GM19328 (cell line): ENCODE results near the gene TREX2.

ENCODE experiments used
- ATAC-seq: cut with Tn5 transposase; IDR thresholded peaks from one replicate; pipeline ENCODE4 v1.9.1; 2021; ENCODE audit warnings: mild to moderate bottlenecking, moderate library complexity; ENCODE audit not compliant: unreplicated experiment

The TREX2 gene

DNA sequence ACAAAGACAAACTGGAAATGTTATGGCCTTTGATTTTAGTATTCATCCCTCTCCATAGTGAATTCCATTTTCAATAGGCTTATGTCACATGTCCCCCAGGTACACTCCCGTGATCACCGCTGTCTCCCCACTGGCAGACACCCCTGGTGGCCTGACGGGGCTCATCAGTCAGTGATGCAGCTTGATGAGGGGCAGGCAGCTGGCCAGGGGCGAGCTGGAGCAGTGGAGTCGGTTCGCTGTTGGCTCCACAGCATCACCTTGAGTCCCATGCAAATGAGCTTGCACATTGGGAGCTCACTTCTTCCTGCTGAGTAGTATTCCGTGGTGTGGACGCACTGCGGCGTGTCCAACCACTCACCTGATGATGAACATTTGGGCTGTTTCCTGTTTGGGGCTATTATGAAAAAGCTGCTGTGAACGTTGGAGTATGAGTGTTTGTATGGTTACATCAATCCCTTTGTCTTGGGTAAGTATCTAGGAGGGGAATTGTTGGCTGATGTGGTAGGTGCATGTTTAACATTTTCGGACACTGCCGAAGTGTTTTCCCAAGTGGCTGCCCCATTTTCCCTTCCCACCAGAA, 5.2 kb downstream of the TREX2 start:
- ATAC-seq, result no peak

DNA sequence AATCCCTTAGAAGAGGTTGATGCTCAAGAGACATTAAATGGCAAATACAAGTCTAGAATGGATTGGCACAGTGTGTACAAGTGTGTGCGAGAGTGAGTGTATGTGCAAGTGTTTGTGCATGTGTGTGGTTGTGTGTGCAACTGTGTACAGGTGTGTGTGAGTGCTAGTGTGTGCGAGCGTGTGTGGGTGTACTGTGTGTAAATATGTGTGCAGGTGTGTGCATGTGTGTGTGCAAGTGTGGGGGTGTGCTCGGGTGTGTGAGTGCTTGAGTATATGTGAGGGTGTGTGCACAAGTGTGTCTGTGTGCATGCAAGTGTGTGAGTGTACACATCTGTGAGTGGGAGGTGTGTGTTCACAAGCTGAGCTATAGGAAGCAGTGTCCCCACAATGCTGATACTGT, 5.9 kb downstream of the TREX2 start:
- no peak for ATAC-seq

DNA sequence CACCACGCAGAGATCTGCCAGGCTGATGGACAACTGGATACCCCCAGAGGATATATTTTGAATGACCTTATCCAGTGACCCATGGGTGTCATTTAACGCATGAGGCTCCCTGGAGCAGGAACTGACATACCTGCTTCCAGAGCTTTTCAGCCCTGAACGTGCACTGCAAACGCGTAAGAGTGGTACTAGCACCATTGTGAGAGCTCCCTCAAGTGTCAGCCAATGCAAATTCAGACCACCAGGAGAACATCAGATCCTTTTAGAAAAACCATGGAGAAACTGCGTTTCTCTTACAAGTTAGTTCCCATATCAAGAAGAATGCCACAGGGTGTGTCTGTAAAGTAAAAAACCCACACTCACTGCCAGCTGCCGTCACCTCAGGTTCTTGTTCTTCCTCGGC, 7.3 kb downstream of the TREX2 start:
- ATAC-seq, result no peak

DNA sequence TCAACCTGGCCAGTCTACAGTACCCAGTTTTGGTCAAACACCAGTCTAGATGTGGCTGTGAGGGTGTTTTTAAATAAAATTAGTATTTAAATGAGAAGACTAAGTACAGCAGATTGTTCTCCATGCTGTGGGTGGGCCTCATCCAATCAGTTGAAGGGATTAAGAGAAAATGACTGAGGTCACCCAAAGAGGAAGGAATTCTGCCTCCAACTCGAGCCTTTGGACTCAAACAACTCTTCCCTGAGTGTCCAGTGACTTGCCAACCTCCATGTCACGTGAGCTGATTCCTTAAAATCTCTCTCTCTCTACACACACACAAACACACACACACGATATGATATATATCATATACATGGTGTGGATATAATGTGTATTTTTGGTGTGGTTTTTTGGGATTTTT, 10.0 kb downstream of the TREX2 start:
- no peak for ATAC-seq

DNA sequence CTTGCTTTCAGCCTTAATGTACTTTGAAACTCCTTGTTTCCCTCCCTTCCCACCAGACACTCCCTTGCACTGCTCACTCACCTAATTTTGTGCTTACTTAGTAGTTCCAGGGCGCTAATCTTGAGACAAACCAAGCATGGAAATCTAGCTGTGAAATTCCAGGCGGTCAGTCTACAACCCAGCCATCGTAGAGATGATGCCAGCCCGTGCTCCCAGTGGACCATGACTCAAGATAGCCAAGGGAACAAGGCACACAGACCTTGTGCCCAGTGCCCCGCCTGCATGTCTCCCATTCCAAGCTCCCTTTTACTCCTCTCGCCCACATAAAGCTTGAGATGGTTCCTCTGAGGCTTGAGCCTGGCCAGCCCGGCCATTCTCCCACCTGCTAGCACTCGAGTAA, 11.1 kb downstream of the TREX2 start:
- no peak for ATAC-seq

DNA sequence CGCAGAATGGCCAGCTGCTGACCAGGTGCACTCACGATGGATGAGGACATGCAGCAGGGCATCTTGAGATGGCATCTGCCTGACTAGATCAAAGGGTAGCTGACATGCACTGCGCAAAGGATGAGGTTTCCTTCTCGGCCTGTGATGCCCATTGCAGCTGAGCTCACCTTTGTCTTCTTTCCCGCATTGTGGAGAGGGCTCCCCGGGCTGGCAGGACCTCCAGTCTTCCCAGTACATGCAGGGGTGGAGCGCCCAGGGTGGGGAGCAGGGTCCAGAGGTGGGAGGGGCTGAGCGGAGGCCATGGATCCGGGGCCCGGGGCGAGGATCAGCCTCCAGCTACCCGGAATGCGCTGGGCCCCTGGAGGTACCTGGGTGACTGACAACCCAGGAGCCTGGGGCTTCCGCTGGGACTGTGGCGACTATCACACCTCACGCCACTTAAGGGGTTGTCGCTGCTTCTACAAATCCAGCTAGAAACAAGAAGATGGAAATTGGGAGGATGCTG, 12.0 kb downstream of the TREX2 start:
- ATAC-seq, result no peak

DNA sequence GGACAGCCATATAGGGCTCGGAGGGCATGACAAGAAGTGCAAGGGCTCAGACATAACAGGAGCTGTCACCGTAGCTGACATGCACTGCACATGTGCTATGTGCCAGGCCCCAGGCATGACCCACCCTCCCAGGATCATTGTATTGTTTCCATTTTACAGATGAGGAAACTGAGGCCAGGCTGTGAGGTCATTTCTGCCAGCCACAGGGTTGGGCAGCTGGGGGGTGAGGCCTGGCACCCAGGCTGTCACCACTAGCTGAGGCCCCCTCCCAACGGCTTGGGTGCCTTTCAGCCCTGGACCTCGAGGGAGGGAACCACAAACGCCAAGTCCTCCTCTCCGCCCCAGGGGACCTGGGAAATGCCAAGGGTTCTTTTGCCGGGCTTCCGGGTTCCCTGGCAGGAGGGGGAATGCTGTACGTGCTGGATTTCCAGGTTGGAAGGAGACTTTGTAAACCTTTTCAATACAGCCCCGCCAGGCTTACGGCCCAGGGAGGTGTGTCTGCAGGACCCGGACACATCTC, 12.6 kb downstream of the TREX2 start:
- no peak for ATAC-seq

DNA sequence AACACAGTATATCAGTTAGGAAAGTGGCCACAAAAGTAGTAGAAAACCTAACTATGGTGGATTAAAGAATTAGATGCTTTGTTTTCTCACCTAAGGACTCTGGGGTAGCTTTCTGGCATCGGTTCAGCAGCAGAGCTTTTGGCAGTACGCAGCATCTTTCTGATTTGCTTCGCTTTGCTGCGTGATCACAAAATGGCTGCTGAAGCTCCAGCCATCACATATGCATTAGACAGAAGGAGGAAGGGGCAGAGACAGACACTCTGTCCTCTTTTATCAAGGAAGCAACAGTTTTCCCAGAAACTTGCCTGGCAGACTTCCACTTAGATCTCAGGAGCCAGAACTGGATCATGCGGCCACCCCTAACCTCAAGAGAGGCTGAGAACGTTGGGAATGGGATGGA, 15.1 kb downstream of the TREX2 start:
- no peak for ATAC-seq

DNA sequence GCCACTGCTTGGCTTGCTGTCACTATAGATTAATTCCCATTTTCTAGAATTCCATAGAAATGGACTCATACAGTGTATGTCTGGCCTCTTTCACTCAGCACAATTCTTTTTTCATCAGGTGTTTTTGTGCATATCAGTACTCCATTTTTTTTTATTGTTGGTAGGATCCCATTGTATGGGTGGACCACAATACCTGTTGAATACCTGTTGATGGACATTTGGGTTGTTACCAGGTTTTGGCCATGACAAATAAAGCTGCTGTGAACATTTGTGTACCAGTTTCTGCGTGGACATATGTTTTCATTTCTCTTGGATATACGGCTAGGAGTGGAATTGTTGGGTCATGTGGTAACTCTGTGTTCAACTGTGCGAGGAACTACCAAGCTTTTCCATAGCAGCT, 19.7 kb downstream of the TREX2 start:
- ATAC-seq, result no peak

DNA sequence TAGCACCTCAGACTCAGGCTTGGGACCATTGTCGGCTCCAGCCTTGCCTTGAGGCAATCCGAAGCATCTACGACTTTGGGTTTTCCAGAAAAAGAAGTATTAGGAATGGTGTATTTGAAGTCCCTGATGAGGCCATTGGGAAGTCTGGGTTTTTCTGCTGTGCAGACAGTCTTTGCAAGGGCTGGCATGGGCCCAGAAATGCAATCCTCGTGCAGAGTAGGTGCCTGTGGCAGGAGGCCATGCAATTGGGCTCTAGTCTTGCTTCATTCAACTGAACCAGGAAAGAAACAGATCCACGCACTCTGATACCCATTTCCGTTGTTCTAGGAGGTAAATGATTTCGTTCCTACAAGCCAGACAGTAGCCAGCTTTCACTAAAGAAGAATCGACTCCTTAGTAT, 22.2 kb downstream of the TREX2 start:
- ATAC-seq, result no peak

DNA sequence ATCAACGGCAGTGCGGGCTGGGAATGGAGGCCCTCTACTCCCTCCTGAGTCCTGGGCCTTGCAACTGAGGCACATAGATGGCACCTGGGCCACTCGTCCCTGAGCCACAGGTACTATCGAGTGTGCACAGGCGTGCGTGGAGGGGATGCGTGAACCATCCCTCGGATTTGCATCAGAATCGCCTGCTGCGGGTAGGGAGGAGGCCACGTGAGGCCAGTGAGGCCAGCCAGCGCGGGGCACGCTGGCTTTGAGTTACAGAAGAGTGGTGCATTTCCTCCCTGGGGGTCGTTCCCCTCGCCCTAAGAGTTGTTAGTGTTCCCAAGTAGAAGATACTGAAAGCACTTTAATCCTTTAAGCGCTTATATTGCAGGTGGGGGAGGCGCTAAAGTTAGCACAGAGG, 24.0 kb downstream of the TREX2 start:
- no peak for ATAC-seq

DNA sequence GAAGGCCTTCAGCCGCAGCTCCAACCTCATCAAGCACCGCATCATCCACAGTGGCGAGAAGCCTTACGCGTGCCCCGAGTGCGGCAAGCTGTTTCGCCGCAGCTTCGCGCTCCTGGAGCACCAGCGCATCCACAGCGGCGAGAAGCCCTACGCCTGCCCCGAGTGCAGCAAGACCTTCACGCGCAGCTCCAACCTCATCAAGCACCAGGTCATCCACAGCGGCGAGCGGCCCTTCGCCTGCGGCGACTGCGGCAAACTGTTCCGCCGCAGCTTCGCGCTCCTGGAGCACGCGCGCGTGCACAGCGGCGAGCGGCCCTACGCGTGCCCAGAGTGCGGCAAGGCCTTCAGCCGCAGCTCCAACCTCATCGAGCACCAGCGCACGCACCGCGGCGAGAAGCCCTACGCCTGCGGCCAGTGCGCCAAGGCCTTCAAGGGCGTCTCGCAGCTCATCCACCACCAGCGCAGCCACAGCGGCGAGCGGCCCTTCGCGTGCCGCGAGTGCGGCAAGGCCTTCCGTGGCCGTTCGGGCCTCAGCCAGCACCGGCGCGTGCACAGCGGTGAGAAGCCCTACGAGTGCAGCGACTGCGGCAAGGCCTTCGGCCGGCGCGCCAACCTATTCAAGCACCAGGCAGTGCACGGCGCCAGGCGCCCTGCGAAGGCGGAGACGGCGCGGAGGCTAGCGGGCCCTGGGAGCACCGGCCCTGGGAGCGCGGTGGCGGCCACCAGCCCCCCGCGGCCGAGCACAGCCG, 24.8 kb downstream of the TREX2 start:
- no peak for ATAC-seq

DNA sequence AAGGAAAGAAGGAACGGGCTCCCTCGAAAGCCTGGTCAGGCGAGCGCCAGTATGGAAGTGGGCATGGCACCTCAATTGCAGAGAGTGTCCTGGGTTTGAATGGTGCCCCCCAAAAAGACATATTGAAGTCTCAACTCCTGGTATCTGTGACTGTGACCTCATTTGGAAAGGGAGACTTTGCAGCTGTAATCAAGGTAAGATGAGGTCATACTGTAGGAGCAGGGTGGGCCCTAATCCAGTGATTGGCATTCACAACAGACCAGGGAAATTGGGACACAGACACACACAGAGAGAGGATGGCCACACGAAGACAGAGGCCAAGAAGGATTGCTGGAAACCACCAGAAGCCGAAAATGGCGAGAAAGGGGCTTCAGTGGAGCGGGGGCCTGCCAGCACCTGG, 28.2 kb downstream of the TREX2 start:
- no peak for ATAC-seq

DNA sequence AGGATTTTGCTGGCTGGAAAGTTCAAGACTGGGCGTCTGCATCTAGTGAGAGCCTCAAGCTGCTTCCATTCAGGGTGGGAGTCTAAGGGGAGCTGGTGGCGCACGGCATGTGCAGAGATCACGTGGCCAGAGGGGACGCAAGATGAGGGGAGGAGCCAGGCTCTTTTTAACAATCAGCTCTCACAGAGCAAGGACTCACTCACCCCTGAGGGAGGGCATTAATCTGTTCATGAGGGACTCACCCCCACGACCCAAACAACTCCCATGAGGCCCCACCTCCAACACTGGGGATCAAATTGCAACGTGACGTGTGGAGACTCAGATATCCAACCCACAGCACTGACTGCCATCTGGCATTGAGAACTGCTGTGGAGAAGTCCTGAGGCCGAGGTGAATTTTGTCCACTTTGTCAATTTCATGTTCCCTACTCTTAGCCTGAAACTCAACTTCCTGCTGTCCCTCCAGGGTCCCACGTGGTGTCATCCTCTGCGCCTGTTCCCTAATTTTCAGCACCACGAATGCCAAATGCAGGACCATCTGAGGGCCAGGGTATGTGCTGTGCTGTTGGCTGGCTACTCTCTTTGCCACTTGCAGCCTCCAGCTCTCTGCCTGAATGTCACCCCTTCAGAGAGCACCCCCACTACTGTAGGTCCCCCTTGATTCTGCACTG, 28.9 kb downstream of the TREX2 start:
- no peak for ATAC-seq

DNA sequence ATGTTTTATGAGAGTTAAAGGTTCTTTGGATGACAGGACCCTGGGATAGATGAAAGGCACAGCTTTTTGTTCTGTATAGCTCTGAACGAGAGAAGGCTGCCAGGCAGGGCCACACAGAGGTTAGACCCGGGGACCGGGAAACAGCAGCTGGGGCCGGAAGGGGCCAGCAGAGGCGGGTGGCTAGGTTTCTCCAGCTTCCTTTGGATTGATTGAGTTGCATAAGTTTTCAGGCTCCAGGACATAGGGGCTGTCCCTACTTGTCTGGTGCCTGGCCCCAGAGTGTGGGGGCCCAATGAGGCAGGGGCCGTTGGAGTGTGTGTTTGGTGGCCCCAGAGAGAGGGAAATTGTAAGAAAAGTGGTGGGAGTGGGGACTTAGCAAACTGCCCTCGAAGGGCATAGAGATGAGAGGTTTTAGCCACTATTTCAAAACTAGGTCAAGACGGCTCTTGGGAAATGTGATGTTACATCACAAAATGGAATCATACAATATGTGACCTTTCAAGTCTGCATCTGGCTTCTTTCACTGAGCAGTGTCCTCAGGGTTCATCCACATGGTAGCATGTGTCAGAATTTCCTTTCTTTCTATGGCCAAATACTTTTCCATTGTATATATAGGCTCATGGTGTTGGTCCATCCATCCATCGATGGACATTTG, 30.9 kb downstream of the TREX2 start:
- no peak for ATAC-seq

DNA sequence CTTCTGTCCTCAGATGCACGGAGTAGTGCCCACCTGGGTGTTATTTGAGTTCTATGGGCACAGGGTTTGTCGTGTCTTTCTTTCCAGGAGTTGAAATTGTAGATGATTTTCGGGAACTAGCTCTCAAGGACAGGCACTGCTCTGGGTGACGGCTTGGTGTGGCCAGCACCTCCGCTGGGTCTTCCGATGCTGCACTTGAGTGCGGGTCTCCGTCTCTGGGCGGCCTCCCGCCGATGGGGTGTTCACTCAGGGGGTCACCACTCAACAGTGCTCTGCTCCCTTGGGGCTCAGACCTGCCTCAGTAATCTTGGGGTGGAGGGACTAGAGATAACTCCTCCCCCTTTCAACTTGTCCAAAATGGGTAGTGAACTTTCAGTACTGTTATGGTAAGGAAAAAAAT, 32.1 kb downstream of the TREX2 start:
- ATAC-seq, result no peak

DNA sequence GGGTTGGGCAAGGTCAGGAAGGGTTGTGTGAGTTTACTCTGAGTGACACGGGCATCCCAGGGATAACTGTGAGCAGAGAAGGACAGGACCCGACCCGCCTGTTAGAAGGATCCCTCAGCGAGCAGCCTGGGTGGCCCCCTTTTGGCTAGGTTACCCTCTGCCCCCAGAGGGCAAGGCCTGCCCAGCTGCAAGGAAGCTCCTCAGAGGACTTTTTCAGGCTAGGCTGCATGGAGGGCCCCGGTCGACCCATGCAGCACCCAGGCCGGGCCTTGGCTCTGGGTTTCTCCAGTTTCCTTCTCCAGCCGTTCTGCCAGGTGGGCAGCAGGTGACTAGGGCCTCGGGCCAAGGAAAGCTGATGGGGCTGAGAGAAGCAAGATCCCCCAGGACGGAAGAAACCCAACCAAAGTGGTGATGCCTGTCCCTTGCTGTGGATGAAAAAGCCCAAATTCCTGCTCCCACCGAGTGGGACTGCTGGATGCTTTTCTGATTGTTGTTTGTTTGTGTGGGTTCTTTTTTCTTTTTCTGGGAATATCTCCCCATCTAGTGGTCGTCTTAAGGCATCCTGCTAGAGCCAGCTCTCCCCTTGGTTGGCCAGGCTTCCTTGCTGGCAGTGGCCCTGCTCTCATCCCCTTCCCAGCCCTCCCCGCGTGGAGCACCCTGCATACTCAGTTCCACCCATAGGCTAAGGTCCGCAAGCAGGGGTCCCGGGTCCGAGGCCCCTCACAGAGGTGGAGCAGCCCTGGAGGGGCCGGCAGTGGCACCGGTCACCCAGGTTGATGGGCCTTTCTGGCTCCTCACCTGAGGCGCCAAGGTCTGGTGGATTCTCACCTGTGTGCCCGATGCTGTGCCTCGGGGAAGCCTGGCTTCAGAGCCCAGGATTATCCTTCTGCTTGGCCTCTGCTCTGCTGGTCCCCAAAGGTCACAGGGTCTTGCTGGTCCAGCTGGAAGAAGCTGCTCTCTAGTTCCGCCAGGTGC, 32.8 kb downstream of the TREX2 start:
- ATAC-seq, result no peak

DNA sequence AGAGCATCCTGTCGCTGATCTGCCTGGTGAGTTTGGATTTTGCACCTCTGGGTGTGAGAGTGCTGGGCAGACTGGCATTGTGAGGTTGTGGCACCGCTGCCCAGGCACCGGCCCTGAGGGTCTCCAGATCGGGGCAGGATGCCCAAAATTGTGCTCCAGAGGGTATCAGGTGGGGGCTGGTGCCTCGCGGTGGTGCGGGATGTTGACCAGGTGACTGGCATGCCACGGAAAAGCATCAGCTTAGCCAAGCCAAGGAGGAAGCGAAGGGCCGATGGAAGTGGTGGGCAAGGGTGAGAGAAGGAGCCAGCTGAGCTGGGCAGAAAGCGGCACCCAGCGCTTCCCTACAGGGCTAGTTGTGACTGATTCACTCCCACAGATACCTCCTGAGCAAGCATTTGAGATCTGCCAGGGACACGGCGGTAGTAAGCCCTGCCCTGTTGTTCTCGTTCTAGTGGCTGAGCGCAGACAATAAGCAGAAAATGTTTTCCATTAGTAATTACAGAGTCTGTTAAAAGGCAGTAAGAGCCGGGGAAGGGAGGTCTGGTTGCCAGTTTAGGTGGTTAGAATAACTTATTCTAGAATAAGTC, 33.8 kb downstream of the TREX2 start:
- no peak for ATAC-seq

DNA sequence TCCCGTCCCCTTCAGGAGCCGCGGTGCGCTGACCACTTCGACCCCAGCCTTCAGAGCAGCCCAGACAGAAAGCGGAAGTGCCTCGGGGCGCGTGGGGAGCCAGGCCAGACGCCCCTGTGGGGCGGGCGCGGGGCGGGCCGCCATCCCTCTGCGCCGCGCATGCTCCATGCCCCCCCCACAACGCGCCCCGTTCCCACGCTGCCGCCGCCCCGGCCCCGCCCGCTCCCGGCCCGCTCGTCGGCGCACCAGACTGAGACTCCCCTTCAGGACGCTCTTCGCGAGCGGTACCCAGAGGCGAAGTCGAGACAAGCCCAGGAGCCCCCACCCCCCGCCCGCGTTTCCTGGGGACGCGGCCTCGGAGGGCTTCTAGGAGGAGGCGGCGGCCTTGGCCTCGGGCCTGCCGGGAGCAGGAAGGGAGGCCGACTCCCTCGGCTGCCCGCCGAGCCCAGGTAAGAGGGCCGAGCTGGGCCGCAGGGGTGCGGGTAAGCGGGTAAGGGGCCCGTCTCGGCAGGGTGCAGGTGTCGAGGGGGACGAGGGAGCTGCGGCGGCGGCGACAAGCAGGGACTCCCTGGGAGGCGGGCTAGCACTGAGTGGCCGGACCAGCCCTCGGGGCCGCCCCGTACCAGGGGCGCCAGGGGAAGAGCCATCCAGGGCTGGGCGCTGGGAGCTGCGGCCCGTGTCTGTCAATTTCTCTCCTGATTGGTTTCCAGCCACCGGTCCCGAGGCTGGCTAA, 34.4 kb downstream of the TREX2 start, which contains the start of gene ZFP92:
Gene ZFP92 (plus strand): TSS at position 218 of the 733 bp plus-strand sequence. CDS start 6,851 bp downstream, outside the sequence.
- no peak for ATAC-seq
